ENCODE measurements around the gene RBP3.
"Not testable (repeated sequence)": the region's sequence is repeated elsewhere in the genome, so short reads cannot be mapped to it uniquely, and the experiment has no call there.

The RBP3 gene

DNA sequence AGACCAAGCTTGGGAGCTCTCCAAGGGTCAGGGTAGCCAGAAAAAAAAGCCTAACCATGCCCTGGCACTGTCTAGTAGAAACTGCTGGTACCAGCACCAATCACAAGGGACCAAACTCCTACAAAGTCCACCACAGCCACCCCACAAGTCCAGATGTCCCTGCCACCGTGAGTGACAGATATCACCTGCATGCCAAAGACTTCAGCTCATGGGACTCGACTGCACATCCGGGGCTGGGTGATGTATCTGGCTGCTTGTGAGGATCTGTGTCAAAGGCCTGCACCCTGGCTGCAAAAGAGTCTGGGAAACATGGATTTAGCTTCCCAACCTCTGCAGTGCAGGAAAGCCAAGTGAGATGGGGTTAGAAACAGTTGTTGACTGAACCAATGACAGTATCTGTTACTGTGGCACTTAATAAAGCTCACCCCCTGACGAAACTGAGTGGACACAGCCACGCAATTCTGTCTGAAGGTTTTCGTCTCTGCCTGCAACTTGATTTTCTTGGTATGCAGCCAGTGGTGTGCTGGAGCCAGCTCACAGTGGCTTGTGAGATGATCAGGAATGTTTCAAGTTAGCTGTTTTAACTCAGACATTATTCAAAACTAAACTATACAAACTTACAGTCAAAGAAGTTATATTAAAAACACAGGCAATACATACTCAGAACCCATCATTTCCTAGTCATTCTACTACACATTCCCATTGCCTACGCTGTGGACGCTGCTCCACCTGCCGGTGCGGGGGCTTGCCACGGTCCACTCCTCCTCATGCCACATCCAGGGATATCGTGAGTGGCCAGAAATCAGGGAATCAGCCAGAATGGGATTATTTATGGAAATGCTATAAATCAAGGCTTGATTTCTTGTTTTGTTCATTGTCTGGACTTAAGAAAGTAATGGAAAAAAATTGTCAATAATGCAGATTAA is 26.7 kb downstream of the RBP3 start:
- peak; percentile 67 for DNase-seq (ENCODE audit: low spot score)

DNA sequence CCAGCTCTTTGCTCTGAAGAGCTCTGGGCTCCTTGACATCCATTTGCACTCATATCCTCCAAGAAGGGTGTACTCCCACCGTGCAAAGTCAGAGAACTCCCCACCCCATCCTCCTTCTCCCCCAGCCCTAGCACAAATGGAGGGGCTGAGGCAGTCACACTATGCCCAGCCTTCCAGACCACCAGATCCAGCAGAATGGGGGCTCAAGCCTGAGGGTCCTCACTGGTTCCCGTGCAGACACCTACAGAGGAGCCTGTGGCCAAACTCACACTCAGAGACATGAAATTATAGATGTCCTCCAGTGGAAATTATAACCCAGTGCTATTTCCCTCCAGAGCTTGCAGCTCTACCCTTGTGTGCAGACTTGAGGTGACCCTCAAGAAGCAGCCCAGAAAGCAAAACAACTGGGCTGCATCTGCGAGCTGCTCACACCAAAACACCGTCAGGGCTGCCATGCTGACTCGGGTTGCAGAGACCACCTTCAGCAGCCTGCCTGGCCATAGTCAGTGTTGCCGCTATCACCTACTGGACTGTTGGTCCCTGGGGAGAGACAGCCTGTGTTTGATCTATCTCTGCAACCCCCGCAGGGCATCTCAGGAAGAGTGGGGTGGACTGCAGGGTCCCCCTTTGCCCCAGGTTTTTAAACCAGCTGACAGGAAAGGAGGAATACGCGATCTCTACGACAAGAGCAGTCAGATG is 28.5 kb downstream of the RBP3 start:
- peak; percentile 4 for DNase-seq (ENCODE audit: low spot score)

GRCh38 chr10:47378183-47378510 is 30.0 kb downstream of the RBP3 start:
- no peak for DNase-seq (ENCODE audit: low spot score)

- peak; percentile 4 for DNase-seq (ENCODE audit: low spot score)
Measured at GRCh38 chr10:47378606-47379444, 30.7 kb downstream of the RBP3 start.

DNA sequence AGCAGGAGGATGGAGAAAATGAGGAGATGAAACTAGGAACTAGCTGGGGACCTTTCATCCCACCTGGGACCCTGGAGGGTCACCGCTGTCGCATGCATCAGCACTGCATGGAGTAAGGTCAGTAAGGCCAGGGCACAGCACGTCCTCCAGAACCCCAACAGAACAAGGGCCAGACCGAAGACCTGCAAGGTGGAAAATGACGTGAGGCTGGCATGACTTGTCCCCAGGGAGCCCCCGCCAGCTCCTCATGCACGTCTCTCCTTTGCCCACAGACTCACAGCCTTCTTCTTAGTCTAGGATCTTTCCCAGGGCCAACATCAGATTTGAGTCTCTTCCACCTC is 31.3 kb downstream of the RBP3 start:
- peak; percentile 4 for DNase-seq (ENCODE audit: low spot score)

DNA sequence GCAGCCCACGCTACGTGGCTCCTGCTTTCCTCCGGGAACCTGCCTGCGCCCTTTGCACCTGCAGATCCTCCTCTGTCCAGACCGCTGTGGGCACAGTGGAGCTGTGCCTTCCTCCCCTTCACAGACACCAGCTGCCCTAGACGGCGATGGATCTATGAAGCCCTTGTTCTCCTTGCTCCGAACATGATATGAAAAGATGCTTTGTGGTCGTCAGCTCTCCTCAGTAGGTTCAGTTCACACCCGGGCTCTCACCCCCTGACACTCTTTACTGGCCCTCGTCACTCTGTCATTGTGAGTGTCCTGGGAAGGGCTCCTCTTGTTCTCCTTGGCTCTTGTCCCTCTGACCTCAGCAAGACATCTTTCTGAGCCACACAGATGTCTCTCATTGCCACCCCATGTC is 31.7 kb downstream of the RBP3 start:
- DNase-seq (ENCODE audit: low spot score): peak; percentile 7

GRCh38 chr10:47380341-47381102 is 32.4 kb downstream of the RBP3 start:
- DNase-seq (ENCODE audit: low spot score): peak; percentile 6

- peak; percentile 7 for DNase-seq (ENCODE audit: low spot score)
Measured at GRCh38 chr10:47381103-47381395, 32.9 kb downstream of the RBP3 start.

DNA sequence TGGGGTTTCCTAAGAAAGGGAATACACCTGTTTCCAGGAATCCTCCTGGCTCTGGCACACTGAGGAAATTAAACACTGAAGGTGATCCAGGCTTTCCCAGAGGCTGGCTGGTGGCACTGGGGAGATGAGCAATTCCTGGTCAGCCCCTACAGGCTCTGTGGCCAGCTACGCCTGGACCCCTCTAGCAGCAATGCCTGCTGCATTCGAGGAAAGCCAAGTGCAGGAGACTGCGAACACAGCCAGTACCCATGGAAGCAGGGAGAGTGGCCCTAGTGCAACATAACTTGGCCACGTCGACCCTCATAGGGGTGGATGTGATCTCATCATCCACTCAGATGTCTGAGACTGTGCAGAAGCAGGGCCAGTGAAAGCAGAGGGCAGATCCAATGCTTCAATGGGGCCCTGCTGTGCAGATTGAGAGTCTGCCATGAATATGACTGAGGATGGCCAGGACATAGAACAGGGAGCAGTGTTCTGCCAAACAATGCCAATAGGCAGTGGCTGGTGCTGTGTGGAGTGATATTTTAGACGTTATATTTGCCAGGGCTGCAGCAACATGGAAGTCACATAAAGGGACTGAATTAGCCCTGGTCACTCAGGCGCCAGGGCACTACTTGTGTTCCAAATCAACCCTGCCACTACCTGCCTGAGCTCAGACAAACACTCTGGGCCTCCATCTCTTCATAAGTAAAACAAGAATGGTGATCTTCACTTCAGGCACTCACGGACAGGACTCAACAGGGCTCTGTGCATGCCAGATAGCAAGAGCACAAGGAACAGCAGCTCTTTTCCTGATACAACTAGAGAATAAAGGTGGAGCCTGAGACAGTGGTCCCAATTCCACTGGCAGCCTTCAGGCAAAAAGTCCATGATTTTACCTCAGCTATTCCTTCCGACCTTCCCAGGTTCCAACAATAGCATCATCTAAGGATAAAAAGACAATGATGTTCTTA is 33.5 kb downstream of the RBP3 start:
- peak; percentile 5 for DNase-seq (ENCODE audit: low spot score)

- peak; percentile 9 for DNase-seq (ENCODE audit: low spot score)
Measured at GRCh38 chr10:47383261-47384147, 35.3 kb downstream of the RBP3 start.

GRCh38 chr10:47384148-47384921 is 36.2 kb downstream of the RBP3 start, which contains the start of gene ZNF488:
Gene ZNF488, minus strand, starts transcription at chr10:47384293. Its CDS starts 15,464 bp downstream, at chr10:47368829.
- DNase-seq (ENCODE audit: low spot score): peak; percentile 99

GRCh38 chr10:47386104-47386503 is 37.9 kb downstream of the RBP3 start:
- DNase-seq (ENCODE audit: low spot score): not testable (repeated sequence)

- DNase-seq (ENCODE audit: low spot score): no peak
Measured at GRCh38 chr10:47388879-47389278, 40.7 kb downstream of the RBP3 start.

DNA sequence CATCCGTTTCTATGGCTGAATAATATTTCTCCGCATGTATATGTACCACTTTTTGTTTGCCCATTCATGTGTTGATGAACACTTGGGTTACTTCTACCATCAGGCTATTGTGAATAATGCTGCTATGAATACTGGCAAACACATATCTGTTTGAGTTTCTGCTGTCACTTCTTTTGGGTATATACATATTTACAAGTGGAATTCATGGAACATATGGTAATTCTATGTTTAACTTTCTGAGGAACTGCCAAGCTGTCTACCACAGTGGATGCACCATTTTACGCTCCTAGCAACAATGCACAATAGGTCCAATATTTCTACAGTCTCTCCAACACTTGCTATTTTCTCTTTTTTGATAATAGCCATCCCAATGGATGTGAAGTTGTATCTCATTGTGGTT is 41.5 kb downstream of the RBP3 start:
- DNase-seq (ENCODE audit: low spot score): no peak

GRCh38 chr10:47396311-47396717 is 48.2 kb downstream of the RBP3 start:
- peak; percentile 2 for DNase-seq (ENCODE audit: low spot score)

- DNase-seq (ENCODE audit: low spot score): no peak
Measured at GRCh38 chr10:47397256-47397655, 49.1 kb downstream of the RBP3 start.

DNA sequence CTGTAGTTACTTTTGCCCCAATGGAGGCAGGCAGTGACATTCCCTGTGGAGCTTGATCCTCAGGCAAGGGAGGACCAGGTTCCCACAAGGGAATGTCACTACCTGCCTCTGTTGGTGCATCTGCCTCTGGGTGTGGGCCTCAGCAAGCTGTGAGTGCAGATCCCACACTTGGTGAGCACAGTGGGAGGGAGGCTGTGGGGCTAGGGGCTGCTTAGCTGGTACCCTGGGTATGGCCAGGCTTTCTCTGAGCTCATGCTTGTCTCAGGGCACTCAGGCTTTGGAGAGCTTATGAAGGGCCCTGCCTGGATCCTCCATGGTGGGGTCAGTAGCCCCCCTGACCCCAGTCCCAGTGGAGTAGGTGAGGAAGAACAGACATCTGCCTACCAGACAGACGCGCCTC is 52.1 kb downstream of the RBP3 start:
- no peak for DNase-seq (ENCODE audit: low spot score)

- no peak for DNase-seq (ENCODE audit: low spot score)
Measured at GRCh38 chr10:47400786-47401185, 52.6 kb downstream of the RBP3 start.

- no peak for DNase-seq (ENCODE audit: low spot score)
Measured at GRCh38 chr10:47401210-47401609, 53.0 kb downstream of the RBP3 start.
